GM19238 (cell line): Measurements from ENCODE around the gene SYT1.

Source experiments
- DNase-seq: peaks from one replicate; pipeline ENCODE4 v3.0.0; 2011; ENCODE audit warnings: low spot score; ENCODE audit not compliant: insufficient read length

Gene SYT1

DNA sequence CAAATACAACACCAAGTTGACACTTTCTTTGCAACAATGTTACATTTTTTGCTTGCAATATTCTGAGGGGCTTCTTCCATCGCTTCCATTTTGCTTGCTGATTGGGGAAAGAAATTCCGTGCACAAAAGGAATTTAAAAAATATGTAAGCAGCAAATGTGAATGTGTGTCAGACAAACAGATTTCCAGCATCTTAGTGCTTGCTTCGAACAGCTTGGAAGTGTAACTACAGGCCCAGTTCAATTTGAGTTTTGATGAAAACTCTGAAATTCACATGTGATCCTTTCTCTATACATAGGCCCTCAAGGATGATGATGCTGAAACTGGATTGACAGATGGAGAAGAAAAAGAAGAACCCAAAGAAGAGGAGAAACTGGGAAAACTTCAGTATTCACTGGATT is 427.1 kb downstream of the SYT1 start:
- DNase-seq: no peak

DNA sequence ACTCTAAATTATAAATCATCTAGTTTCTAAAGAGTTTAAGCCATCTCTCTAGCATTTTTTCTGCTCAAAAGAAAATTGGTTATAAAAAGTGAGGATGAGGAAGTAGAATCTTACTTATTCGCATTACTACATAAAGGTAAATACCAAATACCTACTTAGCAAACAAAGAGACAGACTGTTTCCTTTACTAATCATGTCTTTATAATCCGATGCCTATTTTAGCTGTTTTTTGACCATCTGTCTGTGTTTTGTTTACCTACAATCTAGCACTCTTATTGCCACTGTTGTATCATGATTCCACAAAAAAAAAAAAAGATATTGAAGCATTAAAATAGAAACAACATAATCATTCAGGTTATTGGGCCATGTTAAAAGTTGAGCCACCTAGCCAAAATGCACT is 430.0 kb downstream of the SYT1 start:
- DNase-seq: no peak

DNA sequence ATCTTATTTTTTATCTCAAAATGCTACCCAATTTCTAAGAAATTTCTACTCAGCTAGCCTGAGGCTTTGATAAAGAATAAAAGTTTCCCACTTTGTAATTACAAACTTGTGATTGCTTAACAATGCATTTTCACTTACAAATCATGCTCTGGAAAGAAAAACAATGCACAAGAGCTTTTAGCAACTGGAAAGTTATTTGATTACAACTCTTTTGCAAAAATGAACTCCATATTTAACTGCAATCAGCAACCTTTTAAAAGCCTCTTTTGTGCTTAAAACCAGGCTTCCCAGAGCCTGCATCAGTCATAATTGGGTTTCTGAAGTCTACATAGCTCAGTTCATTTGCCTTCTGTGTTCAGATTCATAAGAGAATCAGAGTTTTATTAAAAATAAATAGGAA is 431.0 kb downstream of the SYT1 start:
- DNase-seq: no peak

DNA sequence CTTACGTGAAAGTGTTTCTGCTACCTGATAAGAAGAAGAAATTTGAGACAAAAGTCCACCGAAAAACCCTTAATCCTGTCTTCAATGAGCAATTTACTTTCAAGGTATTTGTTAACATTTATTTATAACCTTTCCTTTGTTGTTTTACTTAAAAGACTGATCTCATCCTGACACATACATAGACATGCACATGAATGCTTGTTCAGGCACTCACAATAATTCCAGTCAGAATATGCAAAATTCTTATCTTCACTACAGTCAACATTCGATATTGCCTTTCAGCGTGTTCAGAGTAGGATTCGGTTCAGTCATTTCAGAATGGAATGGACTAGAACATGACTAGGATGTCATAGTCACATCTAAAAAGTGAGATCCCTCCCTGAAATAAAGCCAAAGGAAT is 431.6 kb downstream of the SYT1 start:
- DNase-seq: no peak

DNA sequence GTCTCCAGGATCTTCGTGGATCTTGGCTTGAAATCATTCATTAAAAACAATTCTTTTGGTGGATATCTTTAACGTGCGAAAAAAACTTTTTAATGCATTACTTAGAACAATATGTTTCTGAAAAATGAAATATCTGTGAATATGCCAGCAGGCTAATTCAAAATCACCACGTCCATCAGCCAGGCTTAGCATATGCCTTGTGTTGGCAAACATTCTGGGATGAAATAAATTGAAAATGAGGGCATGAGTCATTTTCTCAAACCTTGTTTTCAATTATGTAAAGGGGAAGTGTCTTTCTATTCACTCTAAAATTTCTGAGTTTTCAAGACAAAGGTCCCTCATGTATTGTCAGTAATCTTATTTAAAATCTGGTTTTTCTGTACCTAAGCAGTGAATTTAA is 432.3 kb downstream of the SYT1 start:
- no peak for DNase-seq

DNA sequence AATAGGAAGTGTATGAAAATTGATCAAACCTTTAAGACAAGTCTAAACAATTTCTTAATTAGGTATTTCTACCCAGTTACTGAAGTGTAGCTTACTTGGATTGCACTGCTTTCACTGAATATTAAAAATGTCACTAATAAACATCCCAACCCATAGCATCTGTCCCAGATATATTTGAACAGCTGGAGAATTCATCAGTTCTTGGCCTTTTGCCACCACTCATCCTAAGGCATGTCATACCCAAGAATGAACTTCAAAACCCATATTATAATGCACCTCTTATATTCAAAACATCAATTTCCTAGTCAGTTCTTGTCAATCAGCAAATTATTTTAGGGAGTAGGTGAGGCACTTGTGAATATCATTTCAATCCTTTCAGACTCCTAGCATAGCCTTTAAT is 433.9 kb downstream of the SYT1 start:
- no peak for DNase-seq

DNA sequence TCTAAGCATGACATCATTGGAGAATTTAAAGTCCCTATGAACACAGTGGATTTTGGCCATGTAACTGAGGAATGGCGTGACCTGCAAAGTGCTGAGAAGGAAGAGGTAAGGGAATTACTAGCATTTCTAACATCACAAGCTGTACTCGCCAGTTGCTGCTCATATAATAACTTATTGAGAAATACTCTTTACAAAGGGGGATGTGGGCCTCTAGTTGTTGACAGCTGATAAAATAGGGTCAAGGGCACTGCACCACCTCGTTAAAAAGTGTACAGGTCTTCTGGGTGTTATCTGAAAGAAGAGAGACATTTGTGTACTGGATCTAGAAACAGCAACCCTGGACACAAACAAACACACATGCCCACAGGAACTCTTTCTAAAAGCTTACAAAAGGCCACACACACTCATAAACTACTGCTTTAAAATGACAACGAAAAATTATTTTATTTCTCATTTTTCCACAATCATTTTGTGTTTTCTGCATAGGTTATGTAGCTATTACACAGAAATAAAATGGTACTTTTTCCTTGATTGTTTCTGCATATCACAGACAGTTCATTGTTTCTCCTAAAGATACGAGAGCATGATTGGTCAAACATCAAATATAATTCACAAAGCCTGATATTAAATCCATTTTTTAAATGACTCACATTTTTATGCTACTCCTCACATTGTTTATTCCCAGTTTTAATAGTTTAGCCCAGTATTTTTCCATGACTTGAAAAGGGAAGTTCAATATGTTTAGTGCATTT is 435.0 kb downstream of the SYT1 start:
- no peak for DNase-seq

DNA sequence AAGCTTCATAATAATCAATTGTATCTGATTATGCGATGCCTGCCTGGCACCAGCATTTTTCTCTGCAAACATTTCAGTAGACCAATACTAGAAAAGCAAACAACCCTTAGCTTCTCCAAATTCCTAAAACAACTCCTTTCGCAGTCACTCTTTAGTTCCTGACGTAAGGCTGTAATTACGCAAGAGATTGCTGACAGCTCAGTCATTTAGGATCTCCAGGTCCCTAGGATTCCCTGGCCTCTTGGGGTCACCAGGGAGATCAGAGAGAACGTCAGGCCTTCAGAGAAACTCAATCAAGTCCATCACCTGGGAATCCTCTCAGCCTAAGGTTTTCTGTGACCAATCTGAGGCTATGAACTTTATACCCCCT is 435.6 kb downstream of the SYT1 start:
- no peak for DNase-seq

DNA sequence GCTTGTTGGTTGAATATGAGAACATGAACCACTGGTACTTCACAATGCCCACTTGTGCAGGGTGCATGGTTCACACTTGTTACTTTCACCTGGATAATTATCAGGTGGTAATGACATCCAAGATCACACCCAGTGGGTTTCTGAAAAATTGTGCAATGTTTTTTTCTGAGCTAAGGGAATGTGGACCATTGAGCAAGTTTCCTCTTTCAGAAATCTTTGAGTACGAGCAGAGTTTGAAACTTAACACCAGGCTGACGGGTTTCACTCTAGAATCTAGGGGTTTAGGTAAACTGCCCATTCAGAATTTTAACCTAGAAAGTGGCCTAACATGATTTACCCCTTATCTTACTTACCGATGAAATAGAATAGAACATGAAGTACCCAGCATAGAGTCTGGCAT is 436.6 kb downstream of the SYT1 start:
- no peak for DNase-seq

DNA sequence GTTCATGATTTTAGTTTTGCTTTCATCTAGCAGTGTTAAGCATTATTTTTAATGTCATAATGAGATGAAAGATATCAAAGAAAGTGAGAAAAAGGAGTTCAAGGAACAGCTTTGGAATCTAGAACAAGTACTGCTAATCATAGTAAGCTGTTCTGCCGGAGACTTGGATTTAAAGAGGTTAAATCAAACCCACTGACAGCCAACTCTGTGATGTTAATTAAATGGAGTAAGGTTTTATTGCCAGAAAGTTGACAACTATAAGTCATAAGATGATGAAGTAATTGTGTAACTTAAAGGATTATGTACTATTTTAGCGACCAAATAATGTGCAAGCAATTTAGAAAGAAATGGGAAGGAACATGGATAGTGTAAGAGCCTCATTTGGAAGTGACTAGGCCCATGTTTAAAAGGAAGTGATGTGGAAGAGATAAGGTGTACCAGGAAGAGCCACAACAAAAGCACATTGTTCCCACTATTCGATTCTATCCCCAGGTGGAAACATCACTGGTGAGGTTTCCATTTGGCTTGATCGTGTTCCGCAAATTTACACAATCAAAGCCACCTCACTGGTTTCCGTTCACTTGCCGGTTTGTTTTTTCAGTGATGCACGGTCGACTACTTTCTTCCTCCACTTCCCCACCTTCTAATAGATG is 437.7 kb downstream of the SYT1 start:
- no peak for DNase-seq

DNA sequence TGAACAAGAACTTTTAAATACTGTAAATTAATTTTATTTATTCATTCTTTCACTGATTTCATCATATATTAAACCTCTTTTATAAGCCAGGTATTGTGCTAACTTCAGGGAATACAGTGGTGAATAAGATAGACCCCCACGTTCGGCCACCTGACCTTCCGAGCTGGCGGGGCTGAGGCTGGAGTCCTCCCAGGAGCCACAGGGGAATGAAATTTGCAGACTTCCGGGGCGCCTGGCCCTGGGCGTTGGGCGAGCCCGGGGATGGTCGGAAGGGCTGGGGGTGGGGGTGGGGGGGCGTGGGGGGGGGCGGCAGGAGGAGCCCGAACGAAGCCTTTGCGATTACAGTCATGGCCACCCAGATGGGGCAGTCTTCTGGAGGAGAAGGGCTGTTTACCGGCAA is 442.8 kb downstream of the SYT1 start:
- DNase-seq: no peak

DNA sequence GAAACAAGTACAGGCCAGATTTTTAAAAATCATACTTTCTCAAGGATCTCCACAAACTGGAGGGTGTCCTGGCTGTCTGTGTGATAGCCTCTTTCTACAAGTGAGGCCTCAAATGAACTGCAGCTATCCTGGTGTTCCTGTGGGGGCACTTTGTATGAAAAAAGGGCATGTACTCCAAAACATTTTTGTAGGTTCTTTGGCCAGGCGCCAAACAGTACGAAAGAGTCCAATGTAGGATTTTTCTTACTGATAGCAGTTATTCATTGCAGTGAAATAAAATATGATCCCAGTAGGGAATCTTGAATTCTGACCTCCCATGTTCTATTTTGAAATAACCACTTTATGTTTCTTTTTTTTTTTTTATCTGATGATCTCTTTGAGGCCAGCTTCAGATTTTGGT is 444.5 kb downstream of the SYT1 start:
- no peak for DNase-seq

DNA sequence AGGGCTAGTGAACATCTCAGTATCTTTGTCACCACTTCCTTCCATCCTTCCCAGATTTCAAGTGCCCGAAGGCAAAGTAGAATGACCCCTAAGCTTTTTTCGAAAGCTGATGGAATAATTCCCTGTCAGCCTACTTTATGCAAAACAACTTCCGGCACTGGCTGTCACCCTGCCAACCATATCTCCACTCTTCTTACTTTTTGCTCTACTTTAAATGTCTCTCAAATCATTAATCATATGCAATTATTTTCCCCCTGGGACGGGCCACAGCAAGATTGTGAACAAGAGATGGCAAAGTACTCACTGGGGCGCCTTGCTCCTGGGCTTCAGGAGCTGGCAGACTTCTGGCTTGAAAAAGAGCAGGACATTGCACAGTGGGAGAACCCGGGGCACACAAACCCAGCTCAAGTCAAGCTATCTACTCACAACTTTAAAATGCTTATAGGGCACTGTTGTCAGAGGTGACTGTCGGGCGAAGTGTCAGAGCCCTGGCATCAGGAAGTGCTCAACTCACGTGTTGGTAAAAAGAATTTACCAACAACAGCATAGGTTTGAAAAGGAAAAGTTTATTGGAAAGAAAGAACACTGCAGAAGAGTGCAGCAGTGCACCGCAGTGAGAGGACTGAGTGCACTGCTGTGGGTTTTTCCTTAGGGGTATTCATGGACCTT is 452.7 kb downstream of the SYT1 start:
- DNase-seq: no peak

DNA sequence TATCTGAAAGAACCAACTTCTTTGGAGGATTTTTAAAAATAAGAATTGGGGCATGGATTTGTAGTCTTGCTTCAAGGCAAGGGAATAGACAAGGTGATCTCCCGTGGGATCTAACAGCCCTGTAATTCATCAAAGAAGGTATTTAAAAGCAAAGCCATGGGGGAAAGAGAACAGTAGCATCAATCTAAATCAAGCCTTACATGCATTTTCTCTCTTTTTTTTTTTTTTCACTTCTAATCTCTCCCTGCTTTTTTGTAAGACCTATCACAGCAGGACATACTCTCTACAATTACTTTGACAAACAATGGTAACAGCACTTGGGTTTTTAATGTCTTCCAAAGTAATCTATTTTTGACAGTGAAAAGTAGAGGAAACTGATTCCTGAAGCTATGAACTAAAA is 458.3 kb downstream of the SYT1 start:
- DNase-seq: no peak

DNA sequence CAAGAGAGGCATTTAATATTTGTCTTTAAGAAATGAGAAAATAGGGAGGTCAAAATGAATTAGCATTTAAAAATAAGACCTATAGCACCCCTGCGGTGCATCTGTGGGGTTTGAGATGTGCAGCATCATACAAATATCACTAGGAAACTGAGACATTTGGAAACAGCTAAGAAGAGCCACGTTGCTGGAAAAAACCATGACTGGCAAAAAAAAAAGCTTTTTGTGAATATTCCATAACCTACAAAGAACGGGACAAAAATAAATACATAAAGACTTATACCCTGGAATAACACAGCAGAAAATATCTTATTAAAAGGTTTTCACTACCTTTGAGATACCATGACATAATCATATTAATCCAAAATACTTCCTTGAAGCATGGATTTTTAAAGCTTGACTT is 460.0 kb downstream of the SYT1 start:
- no peak for DNase-seq

DNA sequence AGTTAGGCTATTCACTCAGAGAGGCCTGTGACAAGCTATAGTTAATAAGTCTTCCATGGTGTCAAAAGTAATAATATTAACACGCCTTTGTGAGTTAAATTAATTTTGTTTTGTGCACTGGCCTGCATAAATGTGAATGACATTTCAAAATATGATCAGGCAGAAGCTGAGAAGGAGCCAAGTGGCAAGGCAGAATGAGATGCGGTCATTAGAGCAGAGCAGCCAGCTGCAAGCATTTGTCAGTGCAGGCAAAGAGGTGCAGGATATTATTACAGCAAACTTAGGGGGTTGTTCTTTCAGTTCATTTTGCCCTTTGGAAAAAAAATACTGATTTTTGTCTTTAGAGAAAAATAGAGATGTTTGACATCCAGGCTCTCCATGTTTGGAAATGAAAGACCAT is 461.6 kb downstream of the SYT1 start:
- no peak for DNase-seq

DNA sequence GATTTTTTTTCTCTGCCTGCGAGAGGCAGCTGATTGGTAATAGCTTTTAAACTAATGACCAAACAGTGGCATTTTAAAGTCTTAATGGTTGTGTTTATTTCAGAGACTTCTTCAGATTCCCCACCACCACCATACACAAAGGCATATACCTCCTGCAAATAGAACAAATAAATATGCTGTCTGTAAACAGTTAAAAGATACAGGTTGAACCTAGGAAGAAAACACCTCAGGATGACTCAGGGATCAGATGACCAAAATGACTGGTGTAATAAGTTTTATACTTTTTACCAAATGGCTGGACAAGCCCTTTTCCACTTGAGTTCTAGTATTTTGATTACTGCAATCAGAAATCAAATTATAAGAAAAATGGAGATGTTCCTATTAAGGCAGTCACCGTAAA is 462.1 kb downstream of the SYT1 start:
- DNase-seq: no peak

DNA sequence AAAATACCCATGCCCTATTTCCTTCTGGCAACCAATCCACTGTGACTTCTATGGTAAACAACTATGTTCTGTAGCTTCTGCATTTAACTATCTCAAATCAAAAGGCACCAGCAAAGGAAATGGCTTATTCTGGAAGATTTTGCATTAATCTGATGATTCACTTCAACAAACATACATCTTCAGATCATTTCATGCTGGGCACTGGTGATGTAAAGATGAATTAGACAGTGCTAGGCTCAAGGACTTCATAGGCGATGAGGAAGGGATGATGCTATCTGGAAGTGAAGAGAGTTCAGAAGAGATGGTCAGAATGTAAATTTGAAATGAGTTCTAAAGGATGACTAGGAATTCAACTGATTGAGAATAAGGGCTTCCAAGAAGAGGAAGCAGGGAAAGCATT is 462.9 kb downstream of the SYT1 start:
- no peak for DNase-seq

DNA sequence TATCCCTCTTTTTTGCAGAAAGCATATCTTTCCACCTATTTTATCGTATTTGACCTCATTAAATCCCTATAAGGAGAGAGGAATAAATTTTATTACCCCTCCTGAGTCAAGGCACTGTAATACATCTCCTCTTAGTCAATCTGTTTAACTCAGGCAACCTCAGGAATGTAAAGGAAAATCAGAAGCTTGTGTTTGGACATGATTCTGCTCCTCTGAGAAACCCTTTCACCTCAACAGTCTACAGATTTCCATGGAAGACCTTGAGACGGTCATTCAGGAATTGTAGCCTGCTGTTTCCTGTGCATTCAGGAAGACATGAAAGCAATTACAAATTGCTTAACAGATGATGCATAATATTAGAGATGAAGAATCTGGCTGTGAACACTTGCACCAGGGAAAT is 465.4 kb downstream of the SYT1 start:
- no peak for DNase-seq

DNA sequence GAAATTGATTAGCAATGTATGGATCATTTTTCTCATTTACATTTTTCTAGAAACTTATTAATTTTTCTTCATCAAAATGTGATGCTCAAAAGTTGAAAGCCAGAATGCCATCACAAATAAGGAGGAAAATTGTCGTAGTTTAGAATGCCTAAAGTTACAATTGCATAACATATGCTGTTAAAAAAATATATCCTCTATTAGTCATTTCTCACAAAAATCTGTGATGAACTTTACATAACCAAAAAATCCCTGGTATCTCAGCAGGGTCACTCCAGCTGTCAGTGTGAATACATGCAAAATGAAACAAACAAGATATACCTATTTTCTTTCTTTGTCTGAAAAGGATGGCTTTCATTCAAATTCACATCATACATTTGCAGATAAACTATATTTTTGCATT is 467.3 kb downstream of the SYT1 start:
- no peak for DNase-seq

DNA sequence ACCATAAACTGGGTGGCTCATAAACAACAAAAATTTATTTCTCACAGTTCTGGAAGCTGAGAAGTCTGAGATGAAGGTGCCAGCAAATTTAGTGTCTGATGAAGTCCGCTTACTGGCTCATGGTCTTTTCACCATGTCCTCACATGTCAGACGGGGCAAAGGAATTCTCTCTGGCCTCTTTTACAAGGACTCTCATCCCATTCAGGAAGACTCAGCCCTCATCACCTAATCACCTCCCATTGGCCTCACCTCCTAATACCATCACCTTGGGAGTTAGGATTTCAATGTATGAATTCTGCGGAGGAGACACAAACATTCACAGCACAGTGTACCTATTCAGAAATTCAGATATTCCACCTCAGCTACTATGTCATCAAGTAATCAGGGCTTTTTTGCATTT is 468.6 kb downstream of the SYT1 start:
- no peak for DNase-seq

DNA sequence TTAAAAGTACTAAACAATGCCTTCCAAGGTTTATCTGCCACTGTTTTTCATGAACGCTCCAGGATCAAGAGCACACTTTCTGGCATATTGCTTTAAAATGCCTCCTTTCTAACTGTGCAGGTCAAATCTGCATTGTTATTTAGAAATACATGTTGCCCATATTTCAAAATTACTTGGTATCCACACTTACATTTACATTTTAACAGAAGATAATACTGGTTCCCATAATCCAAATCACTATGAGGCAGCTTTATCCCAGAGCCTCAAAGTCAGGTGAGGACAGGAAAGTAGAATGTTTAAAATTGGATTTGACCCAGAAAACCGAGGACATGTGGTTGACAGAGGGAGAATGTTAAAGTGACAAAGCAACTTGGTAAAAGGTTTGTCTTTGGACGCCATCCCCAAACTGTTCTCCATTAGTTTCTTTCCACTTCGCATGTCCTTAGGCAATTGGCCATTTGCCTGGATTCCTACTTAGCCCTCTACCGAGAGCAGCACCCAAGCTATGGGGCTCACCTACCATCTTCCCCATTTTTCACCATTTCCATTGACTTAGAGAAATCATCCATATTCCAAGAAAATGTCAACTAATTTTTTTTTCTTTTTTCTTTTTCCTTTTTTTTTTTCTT is 473.2 kb downstream of the SYT1 start:
- no peak for DNase-seq
